Fibroblast of the conjunctiva (primary cell): ENCODE data around the gene EFHD2.

Experiments used
- DNase-seq: peaks from one replicate; pipeline ENCODE4 v3.0.0-alpha.2; 2010; ENCODE audit warnings: low read depth

EFHD2 gene

DNA sequence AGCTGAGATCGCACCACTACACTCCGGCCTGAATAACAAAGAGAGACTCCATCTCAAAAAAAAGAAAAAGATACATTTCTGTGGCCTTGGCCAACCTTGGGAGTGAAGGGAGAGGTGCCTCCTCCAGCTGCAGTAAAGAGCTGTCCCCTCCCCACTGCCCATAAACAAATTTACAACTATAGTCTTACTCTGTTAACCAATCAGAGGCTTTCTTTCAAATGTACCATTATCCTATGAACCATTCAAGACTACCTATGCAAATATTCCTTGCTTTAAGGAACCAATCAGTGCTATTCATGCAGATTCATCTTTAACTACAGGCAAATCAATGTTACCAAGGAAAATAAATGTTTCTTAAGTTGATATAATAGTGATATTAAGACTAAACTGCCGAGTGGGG lies 67.2 kb downstream of the EFHD2 start:
- DNase-seq, result no peak

DNA sequence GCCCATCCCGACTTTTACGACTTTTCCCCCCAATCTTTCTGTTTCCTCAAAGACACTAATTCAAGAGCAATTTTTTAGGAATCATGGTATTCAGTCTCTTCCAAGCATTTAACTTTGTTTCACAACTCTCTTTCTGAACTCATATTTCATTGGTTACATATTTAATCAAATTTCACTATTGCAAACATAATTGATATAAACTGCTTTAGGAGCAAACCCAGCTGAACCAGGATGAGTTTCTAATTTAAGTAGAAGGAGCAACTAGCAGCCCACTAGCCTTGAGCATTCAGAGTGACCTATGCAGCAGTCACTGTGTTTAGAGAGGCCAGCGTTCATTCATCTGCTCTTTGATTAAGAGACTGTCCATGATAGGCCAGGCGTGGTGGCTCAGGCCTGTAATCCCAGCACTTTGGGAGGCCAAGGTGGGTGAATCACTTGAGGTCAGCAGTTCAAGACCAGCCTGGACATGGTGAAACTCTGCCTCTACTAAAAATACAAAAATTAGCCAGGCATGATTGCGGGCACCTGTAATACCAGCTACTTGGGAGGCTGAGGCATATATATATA lies 68.0 kb downstream of the EFHD2 start:
- no peak for DNase-seq
